ENCODE results near the gene ADCY9.

DNA sequence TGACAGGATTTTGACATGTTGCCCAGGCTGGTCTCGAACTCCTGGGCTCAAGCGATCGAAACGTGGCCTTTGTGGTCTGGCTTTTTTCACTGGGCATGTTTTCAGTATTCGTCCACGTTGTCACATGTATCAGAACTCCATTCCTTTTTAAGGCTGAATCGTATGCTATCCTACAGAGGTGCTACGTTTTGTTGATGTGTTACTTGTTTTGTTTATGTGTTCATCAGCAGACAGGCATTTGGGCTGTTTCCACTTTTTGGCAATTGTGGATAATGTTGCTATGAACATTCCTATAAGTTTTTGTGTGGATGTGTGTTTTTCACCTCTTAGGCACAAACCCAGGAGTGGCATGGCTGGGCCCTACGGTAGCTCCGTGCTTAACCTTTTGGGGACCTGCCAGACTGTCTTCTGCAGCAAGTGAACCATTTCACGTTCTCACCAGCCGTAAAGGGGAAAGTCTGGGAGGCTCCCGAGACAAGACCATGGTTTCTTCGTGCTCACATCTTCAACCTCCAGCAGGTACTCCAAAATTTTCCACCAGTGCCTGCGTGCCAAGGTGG is 26.9 kb downstream of the ADCY9 start:
- TF ChIP-seq, protein P1, sequence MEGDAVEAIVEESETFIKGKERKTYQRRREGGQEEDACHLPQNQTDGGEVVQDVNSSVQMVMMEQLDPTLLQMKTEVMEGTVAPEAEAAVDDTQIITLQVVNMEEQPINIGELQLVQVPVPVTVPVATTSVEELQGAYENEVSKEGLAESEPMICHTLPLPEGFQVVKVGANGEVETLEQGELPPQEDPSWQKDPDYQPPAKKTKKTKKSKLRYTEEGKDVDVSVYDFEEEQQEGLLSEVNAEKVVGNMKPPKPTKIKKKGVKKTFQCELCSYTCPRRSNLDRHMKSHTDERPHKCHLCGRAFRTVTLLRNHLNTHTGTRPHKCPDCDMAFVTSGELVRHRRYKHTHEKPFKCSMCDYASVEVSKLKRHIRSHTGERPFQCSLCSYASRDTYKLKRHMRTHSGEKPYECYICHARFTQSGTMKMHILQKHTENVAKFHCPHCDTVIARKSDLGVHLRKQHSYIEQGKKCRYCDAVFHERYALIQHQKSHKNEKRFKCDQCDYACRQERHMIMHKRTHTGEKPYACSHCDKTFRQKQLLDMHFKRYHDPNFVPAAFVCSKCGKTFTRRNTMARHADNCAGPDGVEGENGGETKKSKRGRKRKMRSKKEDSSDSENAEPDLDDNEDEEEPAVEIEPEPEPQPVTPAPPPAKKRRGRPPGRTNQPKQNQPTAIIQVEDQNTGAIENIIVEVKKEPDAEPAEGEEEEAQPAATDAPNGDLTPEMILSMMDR (IDR thresholded peaks at IDR 0.05), result no peak
- TF ChIP-seq POLR2A (IDR thresholded peaks at IDR 0.05), result no peak

Data from lower leg skin (tissue), 3 donors.